ENCODE measurements around the gene HSD17B8. TPM values are rescaled to one million over a fixed set of nuclear protein-coding genes. Genes with fewer than 3 reads are reported as not detected.

The HSD17B8 gene
- total and polyA plus RNA-seq, 10 of the 15 experiments (the other 5 are each of a cell fraction or from before 2014, with no cell fraction given): 3.1 to 54.3 (median 26.5) TPM

DNA sequence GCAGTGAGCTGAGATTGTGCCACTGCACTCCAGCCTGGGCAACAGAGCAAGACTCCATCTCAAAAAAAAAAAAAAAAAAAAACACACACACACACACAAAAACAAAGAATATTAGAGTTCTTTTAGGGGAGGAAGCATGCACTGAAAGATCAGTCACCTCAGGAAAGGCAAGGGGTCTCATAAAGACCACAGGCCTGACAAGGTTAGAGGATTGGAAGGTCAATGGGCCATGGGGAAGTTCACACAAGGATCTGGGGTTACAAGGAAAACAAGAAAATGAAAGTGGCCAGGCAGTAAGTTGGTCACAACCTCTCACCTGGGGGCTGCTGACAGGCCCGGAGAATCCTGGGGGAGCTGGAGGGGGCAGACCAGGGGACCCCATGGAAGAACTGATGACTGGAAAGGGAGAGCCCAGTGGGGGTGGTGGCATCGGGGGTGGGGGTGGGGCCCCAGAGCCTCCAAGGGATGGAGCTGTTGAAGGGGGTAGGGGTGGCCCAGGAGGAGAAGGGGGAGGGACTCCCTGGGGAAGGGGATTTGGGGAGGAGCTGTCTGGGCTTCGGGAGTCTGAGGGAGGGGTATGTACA, 5.5 kb upstream of the HSD17B8 start:
- RAD21 ChIA-PET (ENCODE audit: unreplicated experiment): interaction anchor here (1.0 to 1.9 kb wide), 4 partner anchors 9 to 50 kb away, joined by 3 to 11 read pairs (median 4); partner anchors contain the start of gene RING1
- ATAC-seq (no peak), FAIRE-seq (no peak), DNase-seq (ENCODE audit: low read depth, low spot score) (no peak)
- SMC1A ChIA-PET (ENCODE audit: uncharacterized antibody, unreplicated experiment): interaction anchor here (1.0 to 1.8 kb wide), 2 partner anchors 10 to 49 kb away, joined by 3 to 5 read pairs; no protein-coding TSS in a partner anchor
- CTCF ChIA-PET: interaction anchor here (1.0 to 5.8 kb wide), 8 partner anchors 10 to 74 kb away, joined by 3 to 41 read pairs (median 8); partner anchors contain the start of gene RING1
- H3K27ac ChIP-seq (ENCODE audit: control insufficient read depth, insufficient read depth): no peak overlapping the region; the same call in 1 of the 2 replicates
- no peak for TF ChIP-seq ZNF384 (IDR thresholded peaks at IDR 0.05; ENCODE audit: borderline replicate concordance, low read depth, low read length)
- no peak for TF ChIP-seq CREB1 (IDR thresholded peaks at IDR 0.05; ENCODE audit: low read depth)
- no peak for TF ChIP-seq HCFC1 (IDR thresholded peaks at IDR 0.05; ENCODE audit: low read length)
- TF ChIP-seq, protein P1, sequence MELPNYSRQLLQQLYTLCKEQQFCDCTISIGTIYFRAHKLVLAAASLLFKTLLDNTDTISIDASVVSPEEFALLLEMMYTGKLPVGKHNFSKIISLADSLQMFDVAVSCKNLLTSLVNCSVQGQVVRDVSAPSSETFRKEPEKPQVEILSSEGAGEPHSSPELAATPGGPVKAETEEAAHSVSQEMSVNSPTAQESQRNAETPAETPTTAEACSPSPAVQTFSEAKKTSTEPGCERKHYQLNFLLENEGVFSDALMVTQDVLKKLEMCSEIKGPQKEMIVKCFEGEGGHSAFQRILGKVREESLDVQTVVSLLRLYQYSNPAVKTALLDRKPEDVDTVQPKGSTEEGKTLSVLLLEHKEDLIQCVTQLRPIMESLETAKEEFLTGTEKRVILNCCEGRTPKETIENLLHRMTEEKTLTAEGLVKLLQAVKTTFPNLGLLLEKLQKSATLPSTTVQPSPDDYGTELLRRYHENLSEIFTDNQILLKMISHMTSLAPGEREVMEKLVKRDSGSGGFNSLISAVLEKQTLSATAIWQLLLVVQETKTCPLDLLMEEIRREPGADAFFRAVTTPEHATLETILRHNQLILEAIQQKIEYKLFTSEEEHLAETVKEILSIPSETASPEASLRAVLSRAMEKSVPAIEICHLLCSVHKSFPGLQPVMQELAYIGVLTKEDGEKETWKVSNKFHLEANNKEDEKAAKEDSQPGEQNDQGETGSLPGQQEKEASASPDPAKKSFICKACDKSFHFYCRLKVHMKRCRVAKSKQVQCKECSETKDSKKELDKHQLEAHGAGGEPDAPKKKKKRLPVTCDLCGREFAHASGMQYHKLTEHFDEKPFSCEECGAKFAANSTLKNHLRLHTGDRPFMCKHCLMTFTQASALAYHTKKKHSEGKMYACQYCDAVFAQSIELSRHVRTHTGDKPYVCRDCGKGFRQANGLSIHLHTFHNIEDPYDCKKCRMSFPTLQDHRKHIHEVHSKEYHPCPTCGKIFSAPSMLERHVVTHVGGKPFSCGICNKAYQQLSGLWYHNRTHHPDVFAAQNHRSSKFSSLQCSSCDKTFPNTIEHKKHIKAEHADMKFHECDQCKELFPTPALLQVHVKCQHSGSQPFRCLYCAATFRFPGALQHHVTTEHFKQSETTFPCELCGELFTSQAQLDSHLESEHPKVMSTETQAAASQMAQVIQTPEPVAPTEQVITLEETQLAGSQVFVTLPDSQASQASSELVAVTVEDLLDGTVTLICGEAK (IDR thresholded peaks at IDR 0.05; ENCODE audit: borderline replicate concordance): no peak
- TF ChIP-seq MEF2A (IDR thresholded peaks at IDR 0.05; ENCODE audit: insufficient read depth, low read depth, low read length): no peak
- TF ChIP-seq NFYB (IDR thresholded peaks at IDR 0.05; ENCODE audit: insufficient read depth, low read depth, low read length): no peak
- no peak for TF ChIP-seq HDGF (IDR thresholded peaks at IDR 0.05)
- peak overlapping the region; percentile 77 for H3K4me2 ChIP-seq (ENCODE audit: control insufficient read depth, insufficient read depth)
- H3K4me1 ChIP-seq (ENCODE audit: control insufficient read depth, insufficient read depth, low read length): peaks cover 24% of the 10 kb centered on the region
- POLR2A ChIA-PET: interaction anchor here (0.7 to 1.4 kb wide), 7 partner anchors 10 to 78 kb away, joined by 3 to 12 read pairs (median 3); partner anchors contain the start of genes B3GALT4 and RING1
- peaks cover 19 to 41% of the 10 kb centered on the region in 2 experiments for H3K36me3 ChIP-seq (ENCODE audit: control insufficient read depth in 2 of 2, insufficient read depth in 2 of 2, low read length in 1 of 2)
- no peak overlapping the region for H2AFZ ChIP-seq (ENCODE audit: control insufficient read depth, low read depth, low read length)
- H3K9me3 ChIP-seq (replicated peaks; ENCODE audit: control insufficient read depth, insufficient read depth, low read length): no peaks in the 10 kb centered on the region
- no peak overlapping the region for H3K9ac ChIP-seq (ENCODE audit: control insufficient read depth, insufficient read depth, low read length)
- no peaks in the 10 kb centered on the region for H3K27me3 ChIP-seq (replicated peaks in 1 of 2; ENCODE audit: control insufficient read depth in 2 of 2, insufficient read depth in 2 of 2, low read length in 1 of 2)
- no TSS peak for BruUV-seq (replicated peaks)
- H3K4me3 ChIP-seq: peak overlapping the region; percentile 75; the same call in 1 of the 2 replicates
- intact Hi-C loops (cut with micrococcal nuclease; ENCODE audit: unreplicated experiment): no loop called here
- H4K20me1 ChIP-seq (ENCODE audit: control insufficient read depth, insufficient read depth): no peaks in the 10 kb centered on the region
- peaks cover 33% of the 10 kb centered on the region for H3K79me2 ChIP-seq (ENCODE audit: control insufficient read depth, insufficient read depth, low read length)
- WGBS (ENCODE audit: insufficient coverage, insufficient replicate concordance, low lambda C conversion rate, missing lambda C conversion rate): 50% methylated on average over 2 of the region's 3 CpGs
- in situ Hi-C loops (cut with MboI): no loop called here
